MM.1S (cell line): ENCODE data around the gene DPY19L2.
"Not testable (repeated sequence)": the region's sequence is repeated elsewhere in the genome, so short reads cannot be mapped to it uniquely, and the experiment has no call there.

ENCODE experiments used
- EZH2 ChIP-seq: fragments of 300-600 bp; sonication (generic); optimal IDR thresholded peaks from 2 replicates; pipeline ENCODE3; 2017; ENCODE audit warnings: low read depth, mild to moderate bottlenecking, antibody characterized with exemption, low read length, mixed read lengths
- EZH2phosphoT487 ChIP-seq: fragments of 300-600 bp; sonication (generic); IDR thresholded peaks from 2 replicates; pipeline ENCODE4 v1.6.1; 2018; ENCODE audit warnings: antibody characterized with exemption, low read length
- TF ChIP-seq, protein P1 (sequence below): fragments of 300-600 bp; sonication (generic); IDR thresholded peaks from 2 replicates; pipeline ENCODE4 v1.5.1; 2016; ENCODE audit warnings: antibody characterized with exemption, low read length, mixed read lengths

DNA sequence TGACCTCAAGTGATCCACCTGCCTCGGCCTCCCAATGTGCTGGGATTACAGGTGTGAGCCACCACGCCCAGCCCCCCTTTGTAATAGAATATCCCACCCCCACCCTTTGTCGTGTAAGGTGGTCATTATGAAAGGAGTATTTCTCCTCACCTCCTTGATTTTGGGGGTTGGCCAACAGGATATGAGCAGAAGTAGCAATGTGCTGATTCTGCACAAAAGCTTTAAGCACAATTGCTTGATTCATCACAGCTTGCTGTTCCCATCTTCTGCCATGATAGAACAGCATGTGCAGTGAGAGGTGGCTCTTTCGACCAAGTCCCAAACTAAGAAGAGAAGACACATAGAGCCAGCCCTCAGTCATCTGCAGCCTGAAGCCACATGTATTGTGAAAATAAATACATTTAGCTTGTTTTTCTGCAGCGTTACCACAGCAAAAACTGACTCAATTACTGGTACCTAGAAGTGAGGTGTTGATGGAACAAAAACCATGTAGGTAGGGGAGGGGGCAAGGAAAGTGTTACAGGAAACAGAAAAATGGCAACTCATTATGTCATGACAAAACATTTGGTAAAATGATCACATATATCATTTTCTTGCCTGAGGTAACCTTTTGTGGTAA, 122.9 kb downstream of the DPY19L2 start:
- not testable (repeated sequence) for TF ChIP-seq EZH2, EZH2phosphoT487
- TF ChIP-seq, protein P1, sequence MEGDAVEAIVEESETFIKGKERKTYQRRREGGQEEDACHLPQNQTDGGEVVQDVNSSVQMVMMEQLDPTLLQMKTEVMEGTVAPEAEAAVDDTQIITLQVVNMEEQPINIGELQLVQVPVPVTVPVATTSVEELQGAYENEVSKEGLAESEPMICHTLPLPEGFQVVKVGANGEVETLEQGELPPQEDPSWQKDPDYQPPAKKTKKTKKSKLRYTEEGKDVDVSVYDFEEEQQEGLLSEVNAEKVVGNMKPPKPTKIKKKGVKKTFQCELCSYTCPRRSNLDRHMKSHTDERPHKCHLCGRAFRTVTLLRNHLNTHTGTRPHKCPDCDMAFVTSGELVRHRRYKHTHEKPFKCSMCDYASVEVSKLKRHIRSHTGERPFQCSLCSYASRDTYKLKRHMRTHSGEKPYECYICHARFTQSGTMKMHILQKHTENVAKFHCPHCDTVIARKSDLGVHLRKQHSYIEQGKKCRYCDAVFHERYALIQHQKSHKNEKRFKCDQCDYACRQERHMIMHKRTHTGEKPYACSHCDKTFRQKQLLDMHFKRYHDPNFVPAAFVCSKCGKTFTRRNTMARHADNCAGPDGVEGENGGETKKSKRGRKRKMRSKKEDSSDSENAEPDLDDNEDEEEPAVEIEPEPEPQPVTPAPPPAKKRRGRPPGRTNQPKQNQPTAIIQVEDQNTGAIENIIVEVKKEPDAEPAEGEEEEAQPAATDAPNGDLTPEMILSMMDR = not testable (repeated sequence)
